ENCODE measurements around the gene NFAT5.

The NFAT5 gene

DNA sequence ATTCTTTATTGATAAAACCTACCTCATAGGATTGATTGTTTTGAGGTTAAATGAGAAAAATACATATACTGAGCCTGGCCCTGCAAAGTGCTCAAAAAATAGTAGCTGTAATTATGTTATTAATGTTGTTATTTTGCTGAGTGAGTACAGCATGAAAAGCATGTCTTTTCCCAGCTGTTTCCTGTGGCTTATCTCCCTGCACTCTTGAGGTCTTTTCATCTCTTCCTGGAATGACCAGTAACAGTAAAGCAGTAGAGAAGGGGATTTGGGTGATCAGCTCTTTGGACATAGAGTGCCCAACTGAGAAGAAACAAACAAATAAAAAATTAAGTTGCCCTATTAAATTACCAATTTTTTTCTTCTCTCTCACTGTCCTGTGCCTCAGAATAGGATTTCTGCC, 53.7 kb downstream of the NFAT5 start:
- Histone ChIP-seq H3K36me3 (replicated peaks; ENCODE audit: low read depth, low read length) (peaks cover 13% of the 10 kb centered on the region), H3K79me2 (ENCODE audit: low read length) (peaks cover 93% of the 10 kb centered on the region), H3K4me3 (ENCODE audit: low read length) (no peak overlapping the region), H3K4me1 (ENCODE audit: low read length) (no peaks in the 10 kb centered on the region), H3K27ac (ENCODE audit: low read length) (no peak overlapping the region), H3K9ac (ENCODE audit: low read length) (no peak overlapping the region), H3K27me3 (ENCODE audit: low read depth, low read length) (no peaks in the 10 kb centered on the region), H3K9me3 (ENCODE audit: insufficient read depth, low read length) (no peaks in the 10 kb centered on the region), H4K20me1 (ENCODE audit: insufficient read depth, low read length) (peaks cover 71% of the 10 kb centered on the region), H3K4me2 (ENCODE audit: low read length) (no peak overlapping the region), H2AFZ (ENCODE audit: low read depth, low read length) (no peak overlapping the region)
- TF ChIP-seq EZH2phosphoT487 (IDR thresholded peaks at IDR 0.05; ENCODE audit: low read depth) = no peak
- TF ChIP-seq, protein P1, sequence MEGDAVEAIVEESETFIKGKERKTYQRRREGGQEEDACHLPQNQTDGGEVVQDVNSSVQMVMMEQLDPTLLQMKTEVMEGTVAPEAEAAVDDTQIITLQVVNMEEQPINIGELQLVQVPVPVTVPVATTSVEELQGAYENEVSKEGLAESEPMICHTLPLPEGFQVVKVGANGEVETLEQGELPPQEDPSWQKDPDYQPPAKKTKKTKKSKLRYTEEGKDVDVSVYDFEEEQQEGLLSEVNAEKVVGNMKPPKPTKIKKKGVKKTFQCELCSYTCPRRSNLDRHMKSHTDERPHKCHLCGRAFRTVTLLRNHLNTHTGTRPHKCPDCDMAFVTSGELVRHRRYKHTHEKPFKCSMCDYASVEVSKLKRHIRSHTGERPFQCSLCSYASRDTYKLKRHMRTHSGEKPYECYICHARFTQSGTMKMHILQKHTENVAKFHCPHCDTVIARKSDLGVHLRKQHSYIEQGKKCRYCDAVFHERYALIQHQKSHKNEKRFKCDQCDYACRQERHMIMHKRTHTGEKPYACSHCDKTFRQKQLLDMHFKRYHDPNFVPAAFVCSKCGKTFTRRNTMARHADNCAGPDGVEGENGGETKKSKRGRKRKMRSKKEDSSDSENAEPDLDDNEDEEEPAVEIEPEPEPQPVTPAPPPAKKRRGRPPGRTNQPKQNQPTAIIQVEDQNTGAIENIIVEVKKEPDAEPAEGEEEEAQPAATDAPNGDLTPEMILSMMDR (IDR thresholded peaks at IDR 0.05; ENCODE audit: low read depth, low read length) = no peak

DNA sequence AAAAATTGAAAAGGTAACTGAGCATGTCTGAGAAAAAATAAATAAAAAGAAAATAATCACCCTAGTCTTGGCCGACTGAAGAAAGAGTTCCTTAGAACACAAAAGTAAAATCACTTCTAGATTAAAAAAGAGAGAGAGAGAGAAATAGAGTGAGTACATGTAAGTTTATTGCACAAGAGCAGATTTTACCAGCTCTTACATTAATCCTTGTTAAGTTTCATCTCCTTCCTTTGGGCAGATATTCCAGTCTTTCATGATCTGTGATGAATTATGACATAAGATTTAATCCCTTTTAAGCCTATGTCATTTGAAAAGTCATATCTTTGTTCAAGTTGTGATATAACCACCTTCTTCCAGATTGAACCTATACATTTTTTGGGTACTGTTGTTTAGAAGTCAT, 54.8 kb downstream of the NFAT5 start:
- no peaks in the 10 kb centered on the region for H3K9me3 ChIP-seq (ENCODE audit: insufficient read depth, low read length)
- H3K9ac ChIP-seq (ENCODE audit: low read length) = no peak overlapping the region
- no peak for TF ChIP-seq EZH2phosphoT487 (IDR thresholded peaks at IDR 0.05; ENCODE audit: low read depth)
- H3K4me2 ChIP-seq (ENCODE audit: low read length) = no peak overlapping the region
- H4K20me1 ChIP-seq (ENCODE audit: insufficient read depth, low read length) = peaks cover 64% of the 10 kb centered on the region
- peaks cover 12% of the 10 kb centered on the region for H3K36me3 ChIP-seq (replicated peaks; ENCODE audit: low read depth, low read length)
- peaks cover 91% of the 10 kb centered on the region for H3K79me2 ChIP-seq (ENCODE audit: low read length)
- no peaks in the 10 kb centered on the region for H3K27me3 ChIP-seq (ENCODE audit: low read depth, low read length)
- H3K4me1 ChIP-seq (ENCODE audit: low read length) = no peaks in the 10 kb centered on the region
- H2AFZ ChIP-seq (ENCODE audit: low read depth, low read length) = no peak overlapping the region
- H3K4me3 ChIP-seq (ENCODE audit: low read length) = no peak overlapping the region
- H3K27ac ChIP-seq (ENCODE audit: low read length) = no peak overlapping the region

DNA sequence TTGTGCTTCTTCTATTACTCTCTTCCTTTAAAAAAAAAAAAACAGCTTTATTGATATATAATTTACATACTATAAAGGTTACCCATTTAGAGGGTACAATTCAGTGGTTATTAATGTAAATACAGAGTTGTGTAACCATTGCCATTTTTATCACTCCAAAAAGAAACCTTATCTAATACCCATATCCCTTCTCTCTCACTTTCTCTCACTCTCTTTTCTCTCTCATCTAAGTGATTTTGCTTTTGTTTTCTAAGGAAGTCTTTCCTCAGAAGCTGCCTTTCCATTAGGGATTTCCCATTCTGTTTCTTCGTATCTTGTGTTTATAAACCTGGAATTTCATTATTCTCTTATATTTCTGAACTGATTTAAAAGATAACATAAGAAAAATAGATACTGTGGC, 55.5 kb downstream of the NFAT5 start:
- H3K4me2 ChIP-seq (ENCODE audit: low read length) = no peak overlapping the region
- peaks cover 90% of the 10 kb centered on the region for H3K79me2 ChIP-seq (ENCODE audit: low read length)
- H4K20me1 ChIP-seq (ENCODE audit: insufficient read depth, low read length) = peaks cover 61% of the 10 kb centered on the region

DNA sequence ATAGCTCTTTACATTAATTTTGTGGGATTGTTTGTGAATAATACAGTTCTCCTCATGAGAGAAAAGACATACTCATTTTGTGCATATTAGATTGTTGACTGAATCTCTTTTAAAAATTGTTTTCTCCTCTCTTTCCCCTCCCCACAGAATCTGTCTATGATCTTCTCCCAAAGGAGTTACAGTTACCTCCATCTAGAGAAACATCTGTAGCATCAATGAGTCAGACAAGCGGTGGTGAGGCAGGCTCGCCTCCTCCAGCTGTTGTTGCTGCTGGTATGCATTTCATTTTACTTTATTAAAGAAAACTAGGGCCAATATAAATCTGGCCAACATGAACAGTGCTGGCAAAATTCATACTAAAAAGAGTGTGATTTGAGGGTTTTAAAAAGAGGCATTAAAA, 60.5 kb downstream of the NFAT5 start:
- Histone ChIP-seq H3K36me3 (replicated peaks; ENCODE audit: low read depth, low read length) (peaks cover 13% of the 10 kb centered on the region), H3K4me1 (ENCODE audit: low read length) (no peaks in the 10 kb centered on the region), H4K20me1 (ENCODE audit: insufficient read depth, low read length) (peaks cover 24% of the 10 kb centered on the region), H2AFZ (ENCODE audit: low read depth, low read length) (no peak overlapping the region), H3K27me3 (ENCODE audit: low read depth, low read length) (no peaks in the 10 kb centered on the region), H3K9ac (ENCODE audit: low read length) (no peak overlapping the region), H3K27ac (ENCODE audit: low read length) (no peak overlapping the region), H3K4me3 (ENCODE audit: low read length) (no peak overlapping the region), H3K9me3 (ENCODE audit: insufficient read depth, low read length) (no peaks in the 10 kb centered on the region), H3K4me2 (ENCODE audit: low read length) (no peak overlapping the region), H3K79me2 (ENCODE audit: low read length) (peaks cover 62% of the 10 kb centered on the region)
- TF ChIP-seq, protein P1 (IDR thresholded peaks at IDR 0.05; ENCODE audit: low read depth, low read length) = no peak
- TF ChIP-seq EZH2phosphoT487 (IDR thresholded peaks at IDR 0.05; ENCODE audit: low read depth) = no peak

More for the DNA sequence above, 55.5 kb downstream of the NFAT5 start:
- Histone ChIP-seq H2AFZ (ENCODE audit: low read depth, low read length) (no peak overlapping the region), H3K9ac (ENCODE audit: low read length) (no peak overlapping the region), H3K36me3 (replicated peaks; ENCODE audit: low read depth, low read length) (peaks cover 10% of the 10 kb centered on the region), H3K27ac (ENCODE audit: low read length) (no peak overlapping the region), H3K27me3 (ENCODE audit: low read depth, low read length) (no peaks in the 10 kb centered on the region), H3K4me1 (ENCODE audit: low read length) (no peaks in the 10 kb centered on the region), H3K4me3 (ENCODE audit: low read length) (no peak overlapping the region), H3K9me3 (ENCODE audit: insufficient read depth, low read length) (no peaks in the 10 kb centered on the region)
- no peak for TF ChIP-seq EZH2phosphoT487 (IDR thresholded peaks at IDR 0.05; ENCODE audit: low read depth)
- TF ChIP-seq, protein P1 (IDR thresholded peaks at IDR 0.05; ENCODE audit: low read depth, low read length) = no peak

DNA sequence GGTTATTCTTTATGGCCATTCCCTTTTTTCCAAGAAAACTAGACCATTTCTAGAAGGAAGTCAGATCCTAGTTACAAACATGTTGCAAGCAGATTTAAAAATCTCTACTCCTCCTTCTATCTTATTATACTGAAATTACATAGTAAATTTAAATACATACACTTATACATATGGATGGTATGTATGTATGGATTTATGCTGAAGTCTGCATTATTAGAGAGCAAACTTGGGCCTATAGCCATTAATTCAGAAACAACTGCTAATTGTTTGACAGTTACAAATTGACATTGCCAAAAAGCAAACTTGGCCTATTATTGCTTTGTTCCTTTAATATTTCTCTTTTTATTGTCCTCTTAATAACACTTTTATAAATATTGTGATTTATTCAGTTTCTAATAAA, 67.1 kb downstream of the NFAT5 start:
- Histone ChIP-seq H4K20me1 (ENCODE audit: insufficient read depth, low read length) (no peaks in the 10 kb centered on the region), H3K36me3 (replicated peaks; ENCODE audit: low read depth, low read length) (peaks cover 37% of the 10 kb centered on the region), H3K4me1 (ENCODE audit: low read length) (no peaks in the 10 kb centered on the region), H3K27ac (ENCODE audit: low read length) (no peak overlapping the region), H3K4me3 (ENCODE audit: low read length) (no peak overlapping the region), H3K9me3 (ENCODE audit: insufficient read depth, low read length) (no peaks in the 10 kb centered on the region), H3K27me3 (ENCODE audit: low read depth, low read length) (no peaks in the 10 kb centered on the region), H3K4me2 (ENCODE audit: low read length) (no peak overlapping the region), H2AFZ (ENCODE audit: low read depth, low read length) (no peak overlapping the region), H3K79me2 (ENCODE audit: low read length) (peaks cover 34% of the 10 kb centered on the region), H3K9ac (ENCODE audit: low read length) (no peak overlapping the region)
- TF ChIP-seq, protein P1 (IDR thresholded peaks at IDR 0.05; ENCODE audit: low read depth, low read length) = no peak
- no peak for TF ChIP-seq EZH2phosphoT487 (IDR thresholded peaks at IDR 0.05; ENCODE audit: low read depth)
